Erythroblast (primary cell): ENCODE results near the gene KCNIP3.

ENCODE experiments used
- GATA1 ChIP-seq: IDR thresholded peaks from 2 replicates; pipeline ENCODE4 v1.6.1; 2011; ENCODE audit warnings: low read depth, mild to moderate bottlenecking, control low read depth, low read length, moderate library complexity
- POLR2A ChIP-seq: IDR thresholded peaks from 2 replicates; pipeline ENCODE4 v1.6.1; 2011; ENCODE audit warnings: mild to moderate bottlenecking, low read length

DNA sequence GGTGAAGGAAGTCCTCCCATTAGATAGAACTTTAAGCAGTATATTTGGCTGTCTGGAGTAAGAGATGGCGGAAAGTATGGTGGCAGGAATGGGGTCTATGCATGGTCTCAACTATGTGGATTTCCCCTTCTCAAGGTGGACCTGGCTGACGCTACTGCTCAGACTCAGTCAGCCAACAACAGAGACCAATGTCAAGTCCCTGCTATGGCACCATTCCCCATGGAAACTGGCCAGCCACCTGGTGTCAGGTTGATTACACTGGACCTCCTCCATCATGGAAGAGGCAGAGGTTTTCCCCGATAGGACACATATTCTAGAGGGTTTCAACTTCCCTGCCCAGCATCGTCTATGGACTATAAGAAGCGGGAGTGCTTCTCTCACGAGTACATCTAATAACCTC lies 96.8 kb downstream of the KCNIP3 start:
- no peak for TF ChIP-seq POLR2A
- TF ChIP-seq GATA1 = no peak
